DND-41 (cell line): ENCODE measurements around the gene LAIR1.

Source experiments
- EZH2 ChIP-seq: IDR thresholded peaks from 3 replicates; pipeline ENCODE4 v1.6.1; 2012; ENCODE audit warnings: borderline replicate concordance, low read depth, mild to moderate bottlenecking, moderate library complexity, low read length, inconsistent platforms; ENCODE audit not compliant: severe bottlenecking
- TF ChIP-seq, protein P1 (sequence below): IDR thresholded peaks from 2 replicates; pipeline ENCODE4 v1.5.1; 2012; ENCODE audit warnings: borderline replicate concordance, low read length, moderate library complexity, mild to moderate bottlenecking; ENCODE audit not compliant: poor library complexity, severe bottlenecking; ENCODE audit errors: extremely low read depth

DNA sequence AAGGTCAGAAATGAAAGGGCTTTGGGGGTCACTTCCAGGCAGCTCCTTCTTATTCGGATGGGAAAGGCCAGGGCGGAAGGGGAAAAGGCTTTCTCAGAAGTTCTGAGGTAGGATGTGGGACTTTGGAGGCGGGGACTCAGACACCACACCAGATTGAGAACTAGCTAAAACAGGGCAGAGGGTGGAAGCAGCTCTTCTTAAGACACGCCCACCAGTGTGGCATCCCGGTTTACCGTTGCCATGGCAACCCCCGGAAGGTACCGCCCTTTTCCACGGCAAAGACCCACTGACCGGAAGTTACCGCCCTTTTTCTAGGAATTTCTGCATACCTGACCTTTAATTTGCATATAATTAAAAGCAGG lies 48.0 kb downstream of the LAIR1 start:
- TF ChIP-seq EZH2: no peak
- TF ChIP-seq, protein P1, sequence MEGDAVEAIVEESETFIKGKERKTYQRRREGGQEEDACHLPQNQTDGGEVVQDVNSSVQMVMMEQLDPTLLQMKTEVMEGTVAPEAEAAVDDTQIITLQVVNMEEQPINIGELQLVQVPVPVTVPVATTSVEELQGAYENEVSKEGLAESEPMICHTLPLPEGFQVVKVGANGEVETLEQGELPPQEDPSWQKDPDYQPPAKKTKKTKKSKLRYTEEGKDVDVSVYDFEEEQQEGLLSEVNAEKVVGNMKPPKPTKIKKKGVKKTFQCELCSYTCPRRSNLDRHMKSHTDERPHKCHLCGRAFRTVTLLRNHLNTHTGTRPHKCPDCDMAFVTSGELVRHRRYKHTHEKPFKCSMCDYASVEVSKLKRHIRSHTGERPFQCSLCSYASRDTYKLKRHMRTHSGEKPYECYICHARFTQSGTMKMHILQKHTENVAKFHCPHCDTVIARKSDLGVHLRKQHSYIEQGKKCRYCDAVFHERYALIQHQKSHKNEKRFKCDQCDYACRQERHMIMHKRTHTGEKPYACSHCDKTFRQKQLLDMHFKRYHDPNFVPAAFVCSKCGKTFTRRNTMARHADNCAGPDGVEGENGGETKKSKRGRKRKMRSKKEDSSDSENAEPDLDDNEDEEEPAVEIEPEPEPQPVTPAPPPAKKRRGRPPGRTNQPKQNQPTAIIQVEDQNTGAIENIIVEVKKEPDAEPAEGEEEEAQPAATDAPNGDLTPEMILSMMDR: no peak
